ENCODE measurements around the gene TMCO4.

DNA sequence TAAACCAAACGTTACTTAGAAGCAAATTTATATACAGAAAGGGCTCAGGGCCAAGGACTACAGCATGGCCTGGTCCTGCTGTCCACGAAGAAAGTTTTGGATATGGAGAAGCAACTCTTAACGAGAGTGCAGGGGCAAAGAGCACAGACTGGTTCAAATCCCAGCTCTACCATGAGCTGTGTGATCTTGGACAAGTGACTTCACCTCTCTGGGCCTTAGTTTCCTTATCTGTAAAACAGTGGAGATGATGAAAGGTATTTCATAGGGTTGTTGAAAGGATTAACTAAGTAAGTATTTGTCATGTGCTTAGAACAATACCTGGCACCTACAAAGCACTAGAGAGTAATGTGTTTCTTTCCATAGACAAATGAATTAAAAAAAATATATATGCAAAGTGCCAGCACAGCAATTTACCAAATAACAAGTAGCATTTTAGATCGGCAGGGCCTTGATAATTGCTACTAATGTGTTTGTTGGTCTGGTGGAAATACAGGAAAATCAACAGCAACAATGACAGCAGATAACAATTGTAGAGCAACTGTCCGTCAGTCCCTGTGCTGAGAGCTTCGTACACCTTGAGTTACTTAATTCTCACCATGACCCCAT lies 25.4 kb downstream of the TMCO4 start:
- TF ChIP-seq MTA3 (IDR thresholded peaks at IDR 0.05; ENCODE audit: borderline replicate concordance, low read length) (no peak), POLR2A (IDR thresholded peaks at IDR 0.05; ENCODE audit: low read depth, low read length) (no peak), CTCF (IDR thresholded peaks at IDR 0.05 in 2 of 3, conservative IDR thresholded peaks at IDR 0.05 in 1 of 3; ENCODE audit: control insufficient read depth in 2 of 3, extremely low read depth in 1 of 3, insufficient read depth in 1 of 3, low read depth in 3 of 3, low read length in 3 of 3) (no peak)
- TF ChIP-seq, protein P1, sequence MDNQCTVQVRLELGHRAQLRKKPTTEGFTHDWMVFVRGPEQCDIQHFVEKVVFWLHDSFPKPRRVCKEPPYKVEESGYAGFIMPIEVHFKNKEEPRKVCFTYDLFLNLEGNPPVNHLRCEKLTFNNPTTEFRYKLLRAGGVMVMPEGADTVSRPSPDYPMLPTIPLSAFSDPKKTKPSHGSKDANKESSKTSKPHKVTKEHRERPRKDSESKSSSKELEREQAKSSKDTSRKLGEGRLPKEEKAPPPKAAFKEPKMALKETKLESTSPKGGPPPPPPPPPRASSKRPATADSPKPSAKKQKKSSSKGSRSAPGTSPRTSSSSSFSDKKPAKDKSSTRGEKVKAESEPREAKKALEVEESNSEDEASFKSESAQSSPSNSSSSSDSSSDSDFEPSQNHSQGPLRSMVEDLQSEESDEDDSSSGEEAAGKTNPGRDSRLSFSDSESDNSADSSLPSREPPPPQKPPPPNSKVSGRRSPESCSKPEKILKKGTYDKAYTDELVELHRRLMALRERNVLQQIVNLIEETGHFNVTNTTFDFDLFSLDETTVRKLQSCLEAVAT (IDR thresholded peaks at IDR 0.05): no peak
